ENCODE data around the gene NPAS1. TPM values are rescaled to one million over a fixed set of nuclear protein-coding genes. Genes with fewer than 3 reads are reported as not detected.
"Not testable (repeated sequence)": the region's sequence is repeated elsewhere in the genome, so short reads cannot be mapped to it uniquely, and the experiment has no call there.

The NPAS1 gene
- polyA plus RNA-seq, 1 experiment: 4.6 TPM

DNA sequence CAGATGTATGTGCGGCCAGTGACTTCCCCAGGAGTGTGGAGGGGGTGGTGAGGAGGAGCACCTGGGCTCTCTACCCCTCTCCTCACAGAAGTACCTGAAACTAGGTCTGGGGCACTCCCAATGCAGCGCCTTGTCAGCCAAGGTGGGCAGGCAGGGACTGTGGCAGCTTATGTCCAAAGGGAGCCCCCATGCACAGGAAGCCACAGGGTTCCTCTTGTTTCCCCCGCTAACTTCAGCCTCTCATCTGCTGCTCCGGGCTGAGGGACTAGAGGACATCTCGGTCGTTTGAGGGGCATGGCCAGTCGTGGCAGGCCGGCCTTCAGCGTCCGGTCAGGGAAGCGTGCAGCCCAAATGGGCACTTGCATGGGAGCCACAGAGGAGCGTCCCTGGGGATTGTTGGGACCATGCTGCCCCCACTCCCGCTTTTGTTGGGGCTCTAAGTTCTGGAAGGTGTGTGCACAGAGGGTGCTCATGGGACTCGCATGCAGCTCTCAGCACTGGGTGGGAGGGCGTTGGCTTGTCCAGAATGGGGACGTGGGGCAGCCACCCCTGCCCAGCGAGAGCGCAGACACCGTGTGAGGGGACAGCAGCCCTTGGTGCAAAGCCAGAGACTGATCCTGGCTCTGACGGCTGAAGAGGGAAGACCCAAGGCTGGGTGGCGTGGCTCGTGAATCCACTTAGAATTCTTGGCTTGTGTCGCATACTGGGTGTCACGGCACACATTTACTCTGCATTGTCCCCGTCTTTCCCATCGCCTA, 16.6 kb upstream of the NPAS1 start:
- ChIA-PET CTCF (interaction anchor here (1.0 to 4.8 kb wide), 4 partner anchors 8 to 147 kb away, joined by 3 to 21 read pairs (median 4); no protein-coding TSS in a partner anchor), POLR2A (no interaction called here)
- Histone ChIP-seq H3K4me3 (ENCODE audit: low read depth, low read length) (no peak overlapping the region), H3K36me3 (ENCODE audit: control insufficient read depth, insufficient read depth, low read length) (peaks cover 33% of the 10 kb centered on the region), H3K27me3 (ENCODE audit: control insufficient read depth, insufficient read depth, low read length) (no peaks in the 10 kb centered on the region)
- DNase-seq (ENCODE audit: low read depth): no peak
- TF ChIP-seq, protein P1, sequence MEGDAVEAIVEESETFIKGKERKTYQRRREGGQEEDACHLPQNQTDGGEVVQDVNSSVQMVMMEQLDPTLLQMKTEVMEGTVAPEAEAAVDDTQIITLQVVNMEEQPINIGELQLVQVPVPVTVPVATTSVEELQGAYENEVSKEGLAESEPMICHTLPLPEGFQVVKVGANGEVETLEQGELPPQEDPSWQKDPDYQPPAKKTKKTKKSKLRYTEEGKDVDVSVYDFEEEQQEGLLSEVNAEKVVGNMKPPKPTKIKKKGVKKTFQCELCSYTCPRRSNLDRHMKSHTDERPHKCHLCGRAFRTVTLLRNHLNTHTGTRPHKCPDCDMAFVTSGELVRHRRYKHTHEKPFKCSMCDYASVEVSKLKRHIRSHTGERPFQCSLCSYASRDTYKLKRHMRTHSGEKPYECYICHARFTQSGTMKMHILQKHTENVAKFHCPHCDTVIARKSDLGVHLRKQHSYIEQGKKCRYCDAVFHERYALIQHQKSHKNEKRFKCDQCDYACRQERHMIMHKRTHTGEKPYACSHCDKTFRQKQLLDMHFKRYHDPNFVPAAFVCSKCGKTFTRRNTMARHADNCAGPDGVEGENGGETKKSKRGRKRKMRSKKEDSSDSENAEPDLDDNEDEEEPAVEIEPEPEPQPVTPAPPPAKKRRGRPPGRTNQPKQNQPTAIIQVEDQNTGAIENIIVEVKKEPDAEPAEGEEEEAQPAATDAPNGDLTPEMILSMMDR (IDR thresholded peaks at IDR 0.05; ENCODE audit: insufficient read depth, low read depth, low read length): no peak

DNA sequence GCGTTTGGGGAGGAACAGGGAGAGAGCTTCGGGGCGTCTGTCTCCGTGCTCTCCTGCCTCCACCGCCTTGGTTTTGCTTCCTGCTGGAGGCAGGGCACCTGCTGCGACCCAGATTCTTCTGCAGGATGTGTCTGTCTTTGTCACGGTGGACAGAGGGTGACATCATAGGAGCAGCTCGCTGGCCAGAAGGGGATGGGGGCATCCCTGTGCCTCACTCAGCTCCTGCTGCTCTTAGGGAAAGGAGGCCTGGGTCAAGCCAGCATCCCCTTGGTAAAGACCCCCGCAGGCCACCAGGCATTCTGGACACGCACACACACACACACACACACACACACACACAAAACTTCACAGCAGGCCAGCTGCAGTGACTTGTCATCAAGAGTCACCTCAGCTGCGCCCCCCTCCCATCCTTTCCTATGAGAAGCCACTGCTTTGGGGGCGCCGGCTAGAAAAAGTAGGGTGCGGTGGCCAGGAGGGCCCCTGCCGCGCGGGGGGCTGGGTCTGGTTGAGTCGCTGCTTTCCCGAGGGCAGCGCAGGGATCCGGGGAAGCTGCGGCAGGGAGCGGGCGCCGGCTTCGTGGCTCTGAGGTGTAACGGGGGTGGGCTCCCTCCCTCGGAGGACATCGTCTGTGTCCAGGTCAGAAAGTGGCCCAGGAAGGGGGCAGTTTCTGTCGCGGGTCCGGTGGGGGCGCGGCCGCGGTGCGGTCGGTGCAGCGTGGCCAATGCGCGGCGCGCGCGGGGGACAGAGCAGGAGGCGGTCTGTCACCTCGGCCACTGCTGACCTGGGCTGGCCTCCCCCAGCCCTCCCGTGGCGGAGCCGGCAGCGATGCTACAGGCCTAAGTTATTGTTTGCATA, 15.8 kb upstream of the NPAS1 start:
- ChIA-PET POLR2A (no interaction called here), CTCF (interaction anchor here (0.6 to 4.8 kb wide), 4 partner anchors 9 to 148 kb away, joined by 3 to 21 read pairs (median 12); no protein-coding TSS in a partner anchor)
- no peaks in the 10 kb centered on the region for H3K27me3 ChIP-seq (ENCODE audit: control insufficient read depth, insufficient read depth, low read length)
- TF ChIP-seq, protein P1 (IDR thresholded peaks at IDR 0.05; ENCODE audit: insufficient read depth, low read depth, low read length): no peak
- H3K36me3 ChIP-seq (ENCODE audit: control insufficient read depth, insufficient read depth, low read length): peaks cover 30% of the 10 kb centered on the region
- no peak overlapping the region for H3K4me3 ChIP-seq (ENCODE audit: low read depth, low read length)
- no peak for DNase-seq (ENCODE audit: low read depth)

DNA sequence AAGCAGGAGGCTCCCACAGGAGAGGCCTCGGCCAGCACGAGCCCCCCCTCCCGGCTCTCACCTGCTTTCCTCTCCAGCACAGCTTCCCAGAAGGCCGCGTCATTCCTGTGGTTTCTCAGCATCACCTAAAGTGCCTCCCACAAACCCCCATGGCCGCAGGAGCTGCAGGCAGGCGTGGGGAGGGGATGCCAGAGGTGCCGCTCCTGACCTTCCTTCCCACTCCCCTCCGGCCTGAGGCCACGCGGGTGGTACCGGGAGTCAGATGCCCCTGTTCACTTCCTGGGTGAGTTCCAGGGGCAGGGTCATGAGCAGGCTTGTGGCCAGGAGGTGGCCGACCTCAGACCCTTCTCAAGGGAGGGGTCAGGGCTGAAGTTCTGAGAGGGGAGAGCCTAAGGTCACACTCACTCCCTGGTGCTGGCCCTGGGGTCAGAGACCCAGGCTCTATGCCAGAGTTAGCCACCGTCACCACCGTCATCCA, 14.4 kb upstream of the NPAS1 start:
- TF ChIP-seq, protein P1 (IDR thresholded peaks at IDR 0.05; ENCODE audit: insufficient read depth, low read depth, low read length): no peak
- H3K4me3 ChIP-seq (ENCODE audit: low read depth, low read length): no peak overlapping the region
- ChIA-PET CTCF (interaction anchor here (3.5 to 4.8 kb wide), 2 partner anchors 8 to 13 kb away, joined by 20 to 21 read pairs; no protein-coding TSS in a partner anchor), POLR2A (no interaction called here)
- no peaks in the 10 kb centered on the region for H3K27me3 ChIP-seq (ENCODE audit: control insufficient read depth, insufficient read depth, low read length)
- DNase-seq (ENCODE audit: low read depth): no peak
- peaks cover 17% of the 10 kb centered on the region for H3K36me3 ChIP-seq (ENCODE audit: control insufficient read depth, insufficient read depth, low read length)

DNA sequence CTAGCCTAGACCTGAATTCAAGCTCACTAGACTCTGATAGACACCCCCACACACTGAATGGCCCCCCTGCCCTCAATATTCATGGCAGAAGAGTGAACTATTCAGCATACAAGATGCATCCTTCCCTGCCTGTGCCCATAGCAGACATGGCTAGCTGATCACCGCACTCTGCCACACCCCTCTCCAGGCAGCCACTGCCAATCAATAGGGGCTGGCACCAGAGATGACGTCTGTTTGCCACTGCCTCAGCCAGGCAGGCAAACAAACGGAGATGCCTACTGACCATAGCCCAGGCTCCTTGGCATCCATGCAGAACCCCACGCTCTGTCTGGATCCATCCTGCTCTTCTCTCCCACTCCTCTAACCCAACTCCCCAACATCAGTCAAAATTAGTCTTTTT, 13.8 kb upstream of the NPAS1 start:
- H3K4me3 ChIP-seq (ENCODE audit: low read depth, low read length): no peak overlapping the region
- POLR2A ChIA-PET: no interaction called here
- H3K27me3 ChIP-seq (ENCODE audit: control insufficient read depth, insufficient read depth, low read length): no peaks in the 10 kb centered on the region
- TF ChIP-seq, protein P1 (IDR thresholded peaks at IDR 0.05; ENCODE audit: insufficient read depth, low read depth, low read length): no peak
- CTCF ChIA-PET: interaction anchor here (3.5 kb wide), 1 partner anchor 14 kb away, joined by 20 read pairs; no protein-coding TSS in a partner anchor
- DNase-seq (ENCODE audit: low read depth): no peak
- peaks cover 13% of the 10 kb centered on the region for H3K36me3 ChIP-seq (ENCODE audit: control insufficient read depth, insufficient read depth, low read length)

DNA sequence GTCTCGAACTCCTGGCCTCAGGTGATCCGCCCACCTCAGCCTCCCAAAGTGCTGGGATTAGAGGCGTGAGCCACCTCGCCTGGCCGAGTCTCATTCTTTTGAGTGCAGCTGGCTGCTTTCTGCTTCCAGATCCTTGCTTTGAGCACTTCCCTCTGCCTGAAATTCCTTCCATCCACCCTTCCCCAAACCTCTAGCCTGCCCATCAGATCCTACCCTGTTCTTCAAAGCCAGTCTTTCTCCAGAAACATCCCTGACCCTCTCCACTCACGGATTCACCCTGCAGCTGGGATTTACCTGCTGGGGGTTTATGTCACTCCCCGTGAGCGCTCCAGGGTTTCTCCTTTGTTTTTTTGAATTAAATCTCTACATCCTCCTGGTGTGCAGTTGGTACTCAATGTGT, 13.1 kb upstream of the NPAS1 start:
- POLR2A ChIA-PET: no interaction called here
- no peaks in the 10 kb centered on the region for H3K27me3 ChIP-seq (ENCODE audit: control insufficient read depth, insufficient read depth, low read length)
- H3K36me3 ChIP-seq (ENCODE audit: control insufficient read depth, insufficient read depth, low read length): peaks cover 8% of the 10 kb centered on the region
- no peak for DNase-seq (ENCODE audit: low read depth)
- no peak overlapping the region for H3K4me3 ChIP-seq (ENCODE audit: low read depth, low read length)
- CTCF ChIA-PET: interaction anchor here (3.5 kb wide), 1 partner anchor 15 kb away, joined by 20 read pairs; no protein-coding TSS in a partner anchor
- TF ChIP-seq, protein P1 (IDR thresholded peaks at IDR 0.05; ENCODE audit: insufficient read depth, low read depth, low read length): no peak

DNA sequence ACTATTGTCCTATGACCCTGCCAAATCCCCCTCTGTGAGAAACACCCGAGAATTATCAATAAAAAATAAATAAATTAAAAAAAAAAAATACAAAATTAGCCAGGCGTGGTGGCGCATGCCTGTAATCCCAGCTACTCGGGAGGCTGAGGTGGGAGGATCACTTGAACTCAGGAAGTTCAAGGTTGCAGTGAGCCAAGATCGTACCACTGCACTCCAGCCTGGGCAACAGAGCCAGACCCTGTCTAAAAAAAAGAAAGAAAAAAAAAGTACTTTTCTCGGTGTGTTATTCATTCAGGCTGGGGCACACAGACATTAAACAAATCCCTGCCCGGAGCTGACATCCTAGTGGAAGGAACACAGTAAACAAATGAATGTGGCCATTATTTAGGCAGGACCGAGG, 9.1 kb upstream of the NPAS1 start:
- H3K27me3 ChIP-seq (ENCODE audit: control insufficient read depth, insufficient read depth, low read length); POLR2A ChIA-PET; DNase-seq (ENCODE audit: low read depth); H3K4me3 ChIP-seq (ENCODE audit: low read depth, low read length); H3K36me3 ChIP-seq (ENCODE audit: control insufficient read depth, insufficient read depth, low read length): not testable (repeated sequence)
- CTCF ChIA-PET: interaction anchor here (1.4 kb wide), 1 partner anchor 8 kb away, joined by 3 read pairs; no protein-coding TSS in a partner anchor
